Transverse colon (tissue), 4 donors: ENCODE measurements around the gene FDXACB1. TPM values are rescaled to one million over a fixed set of nuclear protein-coding genes. Genes with fewer than 3 reads are reported as not detected.

Source experiments
- DNase-seq: peaks from one replicate; pipeline ENCODE4 v3.0.0-alpha.2; 2019
- H3K27ac ChIP-seq, 4 donors: fragments of 200-600 bp; sonication (generic); 2 replicates each; pipeline ENCODE4 v1.5.1; 2016 to 2018; ENCODE audit warnings: inconsistent platforms in 4 of 4
- H3K27me3 ChIP-seq: fragments of 200-600 bp; sonication (generic); 2 replicates; pipeline ENCODE4 v1.5.1; 2017; ENCODE audit warnings: inconsistent platforms
- H3K36me3 ChIP-seq, 4 donors: fragments of 200-600 bp; sonication (generic); 2 replicates each; pipeline ENCODE4 v1.5.1; 2017 to 2019; ENCODE audit warnings: inconsistent platforms in 4 of 4
- H3K4me1 ChIP-seq, 4 donors: fragments of 200-600 bp; sonication (generic); 2 replicates each; pipeline ENCODE4 v1.5.1; 2017 to 2020; ENCODE audit warnings: inconsistent platforms in 4 of 4
- H3K4me3 ChIP-seq, 4 donors: fragments of 200-600 bp; sonication (generic); 1 replicate in 1 of 4; 2 replicates in 3 of 4; pipeline versions ENCODE4 v1.5.1 to v1.6.1; 2017 to 2019; ENCODE audit warnings: inconsistent platforms in 4 of 4
- H3K9me3 ChIP-seq, 2 donors: fragments of 200-600 bp; sonication (generic); 2 replicates each; pipeline ENCODE4 v1.5.1; 2017 to 2019; ENCODE audit warnings: inconsistent platforms in 2 of 2
- CTCF ChIP-seq, 5 experiments: fragments of 200-600 bp in 3 of 5; fragments of 450-650 bp in 2 of 5; sonication (generic) in 3 of 5; IDR thresholded peaks; 1 replicate in 2 of 5; 2 replicates in 3 of 5; pipeline ENCODE4 v1.5.1; 2016 to 2017; ENCODE audit warnings: antibody characterized with exemption in 5 of 5, inconsistent platforms in 3 of 5, mild to moderate bottlenecking in 2 of 5, moderate library complexity in 1 of 5
- EP300 ChIP-seq: sonication (generic); formaldehyde crosslinking; IDR thresholded peaks from one replicate; pipeline ENCODE4 v1.6.1; 2017; ENCODE audit warnings: antibody characterized with exemption, low read depth
- POLR2A ChIP-seq: fragments of 450-650 bp; IDR thresholded peaks from one replicate; pipeline ENCODE4 v1.6.1; 2016; ENCODE audit warnings: antibody characterized with exemption, mild to moderate bottlenecking, moderate library complexity
- POLR2AphosphoS5 ChIP-seq, 3 donors: sonication (generic); formaldehyde crosslinking; IDR thresholded peaks; one replicate each; pipeline ENCODE4 v1.6.1; 2016; ENCODE audit warnings: antibody characterized with exemption in 3 of 3
- WGBS, 2 donors: methylation state at CpG; one replicate each; pipeline ENCODE4 v1.1.5; 2018; ENCODE audit warnings: low coverage in 1 of 2; 5-methylcytosine and 5-hydroxymethylcytosine counted together
- in situ Hi-C, 4 donors: fragments of 200-750 bp; cut with MboI; loops; one replicate each; pipeline versions ENCODE4 v1.15.0 to v1.15.1; 2017; ENCODE audit warnings: low sequenced_read_pairs in 3 of 4, low pct_ligation_motif_present in 1 of 4, low pct_unique_long_range_greater_than_20kb in 1 of 4
- intact Hi-C: fragments of 100-400 bp; cut with DNase I; formaldehyde crosslinking; loops from one replicate; pipeline ENCODE4 v1.15.1; 2023; ENCODE audit warnings: low total_unique reads
- total RNA-seq, 4 donors: library from RNA; depleted of rRNA; stranded (reverse); fragments of >200 nt; gene quantifications; one replicate each; pipeline ENCODE4 v1.1.0, GENCODE V29; 2016

Gene FDXACB1
- total RNA-seq, 4 donors from 2014 or later, result 1.4 to 3.4 (median 1.5) TPM; not detected in 1

GRCh38 chr11:111920908-111921307 is 41.9 kb upstream of the FDXACB1 start:
- Histone ChIP-seq H3K27ac (no peak overlapping the region), H3K27me3 (no peaks in the 10 kb centered on the region), H3K9me3 (no peaks in the 10 kb centered on the region), H3K4me1 (peaks cover 2 to 49% (median 22%) of the 10 kb centered on the region in 4 donors), H3K36me3 (no peaks in the 10 kb centered on the region), H3K4me3 (no peak overlapping the region)
- WGBS, 2 donors, result 45 to 48% methylated on average over 2 of the region's 2 CpGs
- TF ChIP-seq EP300 (no peak), CTCF (IDR thresholded peaks at IDR 0.05) (no peak), POLR2AphosphoS5 (IDR thresholded peaks at IDR 0.05) (no peak), POLR2A (no peak)
- in situ Hi-C loops, result loop anchor here in 2 of 4 donors (10.0 kb wide), 2 partner anchors 46 to 64 kb away; partner anchors contain the start of genes ALG9 (in 1 of the 2), CFAP68 (in 1 of the 2) and FDXACB1 (in 1 of the 2)
- DNase-seq, result no peak
- intact Hi-C loops, result no loop called here

- Histone ChIP-seq H3K27me3 (no peaks in the 10 kb centered on the region), H3K4me3 (peak within 1 kb of the TSS in 3 of 4 donors; percentile 5 to 43 (median 12)), H3K36me3 (no peaks in the 10 kb centered on the region), H3K9me3 (no peaks in the 10 kb centered on the region), H3K27ac (peak within 1 kb of the TSS; percentile 78 to 88 (median 84)), H3K4me1 (peaks cover 2 to 44% (median 18%) of the 10 kb centered on the region in 4 donors)
- TF ChIP-seq POLR2AphosphoS5 (IDR thresholded peaks at IDR 0.05) (peak in 2 of 3 donors; percentile 72 to 75), CTCF (IDR thresholded peaks at IDR 0.05) (peak in 2 of 5 experiments; percentile 2 to 20), POLR2A (peak; percentile 66), EP300 (no peak)
- peak; percentile 81 for DNase-seq
- WGBS, 2 donors, result 43 to 49% methylated on average over 5 to 19 of the region's 19 CpGs
- intact Hi-C loops, result no loop called here
- in situ Hi-C loops, result no loop called here
Observed at GRCh38 chr11:111918390-111919256, 39.7 kb upstream of the FDXACB1 start, which contains the start of gene C11orf52. TSS of gene C11orf52 (plus strand) at chr11:111918913. CDS start at chr11:111918973, 60 bp downstream.

- Histone ChIP-seq H3K27me3 (no peaks in the 10 kb centered on the region), H3K9me3 (no peaks in the 10 kb centered on the region), H3K4me3 (no peak overlapping the region), H3K27ac (peak overlapping the region; percentile 78 to 88 (median 84)), H3K36me3 (no peaks in the 10 kb centered on the region), H3K4me1 (peaks cover 0 to 39% (median 12%) of the 10 kb centered on the region in 4 donors)
- intact Hi-C loops (no loop called here), in situ Hi-C loops (no loop called here)
- TF ChIP-seq POLR2AphosphoS5 (IDR thresholded peaks at IDR 0.05), result no peak
- no peak for TF ChIP-seq CTCF (IDR thresholded peaks at IDR 0.05)
- TF ChIP-seq EP300, result no peak
- TF ChIP-seq POLR2A, result no peak
- no peak for DNase-seq
- 78% methylated on average over 3 of the region's 3 CpGs; no CpG with 5 or more reads in 1 of the 2 donors for WGBS, 2 donors
Observed at GRCh38 chr11:111917788-111918187, 38.8 kb upstream of the FDXACB1 start.

- H3K9me3 ChIP-seq, result no peaks in the 10 kb centered on the region
- intact Hi-C loops, result no loop called here
Observed at GRCh38 chr11:111917312-111917711, 38.3 kb upstream of the FDXACB1 start.

More at GRCh38 chr11:111917312-111917711, 38.3 kb upstream of the FDXACB1 start:
- H3K36me3 ChIP-seq, result no peaks in the 10 kb centered on the region
- H3K4me1 ChIP-seq, result peaks cover 0 to 35% (median 7%) of the 10 kb centered on the region in 4 donors
- 80 to 82% methylated on average over 1 to 2 of the region's 2 CpGs for whole genome bisulfite sequencing, 2 donors
- no peak overlapping the region for H3K27ac ChIP-seq
- no peak for TF ChIP-seq POLR2A
- TF ChIP-seq CTCF (IDR thresholded peaks at IDR 0.05), result no peak
- TF ChIP-seq EP300, result no peak
- TF ChIP-seq POLR2AphosphoS5 (IDR thresholded peaks at IDR 0.05), result no peak
- no peak for DNase-seq
- no peak overlapping the region for H3K4me3 ChIP-seq
- in situ Hi-C loops, result no loop called here
- no peaks in the 10 kb centered on the region for H3K27me3 ChIP-seq
